Neural cell (in vitro differentiated cells): ENCODE data around the gene COL28A1. TPM values are rescaled to one million over a fixed set of nuclear protein-coding genes. Genes with fewer than 3 reads are reported as not detected.

Experiments used
- H2AFZ ChIP-seq: fragments of 200-600, 300-800 bp; sonication (generic), shearing (Covaris generic); 2 replicates; pipeline ENCODE4 v1.6.0; 2014; ENCODE audit warnings: low read depth, mild to moderate bottlenecking, antibody characterized with exemption, low read length, moderate library complexity
- H3F3A ChIP-seq: fragments of 200-600 bp; shearing (Covaris generic); 2 replicates; pipeline ENCODE4 v1.6.1; 2016; ENCODE audit warnings: mild to moderate bottlenecking, moderate library complexity, mixed read lengths, antibody characterized with exemption, low read length; ENCODE audit not compliant: insufficient read depth, poor library complexity, severe bottlenecking
- H3K27ac ChIP-seq: fragments of 200-600, 300-800 bp; sonication (generic), shearing (Covaris generic); 2 replicates; pipeline ENCODE4 v1.5.1; 2014; ENCODE audit warnings: mild to moderate bottlenecking, low read length, moderate library complexity
- H3K27me3 ChIP-seq: fragments of 300-800, 200-600 bp; sonication (generic), shearing (Covaris generic); 2 replicates; pipeline ENCODE4 v1.6.0; 2014; ENCODE audit warnings: mild to moderate bottlenecking, low read depth, low read length, moderate library complexity; ENCODE audit not compliant: insufficient read depth
- H3K36me3 ChIP-seq: fragments of 300-800, 200-600 bp; sonication (generic), shearing (Covaris generic); 2 replicates; pipeline ENCODE4 v1.5.1; 2014; ENCODE audit warnings: mild to moderate bottlenecking, antibody characterized with exemption, low read length, moderate library complexity; ENCODE audit not compliant: insufficient read depth
- H3K4me2 ChIP-seq: fragments of 300-800, 200-600 bp; sonication (generic), shearing (Covaris generic); 2 replicates; pipeline ENCODE4 v1.6.0; 2014; ENCODE audit warnings: mild to moderate bottlenecking, low read length
- H3K4me3 ChIP-seq: fragments of 300-800, 200-600 bp; sonication (generic), shearing (Covaris generic); 2 replicates; pipeline ENCODE4 v1.5.1; 2014; ENCODE audit warnings: mild to moderate bottlenecking, low read length, moderate library complexity
- H3K79me2 ChIP-seq: fragments of 200-600 bp; shearing (Covaris generic); replicated peaks from 2 replicates; pipeline ENCODE4 v1.6.0; 2014; ENCODE audit warnings: mild to moderate bottlenecking, low read length, moderate library complexity; ENCODE audit not compliant: insufficient read depth
- H3K9ac ChIP-seq: fragments of 300-800, 200-600 bp; sonication (generic), shearing (Covaris generic); 2 replicates; pipeline ENCODE4 v1.6.1; 2016; ENCODE audit warnings: mild to moderate bottlenecking, low read length, mixed read lengths
- H3K9me2 ChIP-seq: fragments of 200-600 bp; shearing (Covaris generic); 2 replicates; pipeline ENCODE4 v1.6.1; 2016; ENCODE audit warnings: mild to moderate bottlenecking, low read length, mixed read lengths; ENCODE audit not compliant: insufficient read depth
- H3K9me3 ChIP-seq: fragments of 200-600, 300-800 bp; sonication (generic), shearing (Covaris generic); 2 replicates; pipeline ENCODE4 v1.6.1; 2016; ENCODE audit warnings: mild to moderate bottlenecking, mixed run types, low read length, moderate library complexity, mixed read lengths
- H4K20me1 ChIP-seq: fragments of 200-600 bp; shearing (Covaris generic); 2 replicates; pipeline ENCODE4 v1.6.1; 2016; ENCODE audit warnings: mild to moderate bottlenecking, mixed run types; ENCODE audit not compliant: insufficient read depth
- CTCF ChIP-seq: fragments of 450-650 bp; IDR thresholded peaks from 2 replicates; pipeline ENCODE4 v1.5.1; 2014; ENCODE audit warnings: antibody characterized with exemption, mild to moderate bottlenecking, moderate library complexity; ENCODE audit not compliant: poor library complexity, severe bottlenecking
- EP300 ChIP-seq: fragments of 450-650 bp; conservative IDR thresholded peaks from 2 replicates; pipeline ENCODE4 v1.6.1; 2014; ENCODE audit warnings: antibody characterized with exemption, mild to moderate bottlenecking, moderate library complexity; ENCODE audit not compliant: poor library complexity, severe bottlenecking
- EZH2 ChIP-seq: fragments of 200-600, 300-800 bp; shearing (Covaris generic), sonication (generic); IDR thresholded peaks from 2 replicates; pipeline ENCODE4 v1.6.1; 2014; ENCODE audit warnings: antibody characterized with exemption, low read length, borderline replicate concordance, mild to moderate bottlenecking; ENCODE audit not compliant: insufficient read depth, poor library complexity, severe bottlenecking
- MXI1 ChIP-seq: fragments of 450-650 bp; conservative IDR thresholded peaks from 2 replicates; pipeline ENCODE4 v1.6.1; 2014; ENCODE audit warnings: antibody characterized with exemption, mild to moderate bottlenecking; ENCODE audit not compliant: poor library complexity, severe bottlenecking
- POLR2AphosphoS5 ChIP-seq: IDR thresholded peaks from 2 replicates; pipeline ENCODE4 v1.6.1; 2012
- RAD21 ChIP-seq: fragments of 450-650 bp; conservative IDR thresholded peaks from 2 replicates; pipeline ENCODE4 v1.6.1; 2014; ENCODE audit warnings: antibody characterized with exemption, mild to moderate bottlenecking, moderate library complexity
- REST ChIP-seq: IDR thresholded peaks from 2 replicates; pipeline ENCODE4 v1.6.1; 2012; ENCODE audit warnings: borderline replicate concordance
- SMC3 ChIP-seq: fragments of 450-650 bp; conservative IDR thresholded peaks from 2 replicates; pipeline ENCODE4 v1.6.1; 2014; ENCODE audit warnings: antibody characterized with exemption, mild to moderate bottlenecking, moderate library complexity; ENCODE audit not compliant: poor library complexity
- TAF1 ChIP-seq: IDR thresholded peaks from 2 replicates; pipeline ENCODE4 v1.6.1; 2012; ENCODE audit warnings: low read depth
- polyA plus RNA-seq: library from polyadenylated mRNA; depleted of rRNA; stranded (reverse); fragments of >200 nt; gene quantifications from 2 replicates; pipeline ENCODE4 v1.2.3, GENCODE V29; 2014

COL28A1 gene
- polyA plus RNA-seq, 1 donor from 2014 or later = 1.0 TPM

GRCh38 chr7:7576344-7576743 is 40.7 kb upstream of the COL28A1 start:
- Histone ChIP-seq H3F3A (no peaks in the 10 kb centered on the region), H3K79me2 (peaks cover 21% of the 10 kb centered on the region)

GRCh38 chr7:7573701-7574100 is 38.0 kb upstream of the COL28A1 start:
- Histone ChIP-seq H2AFZ (no peak overlapping the region), H3K79me2 (peaks cover 37% of the 10 kb centered on the region), H3K9me2 (no peaks in the 10 kb centered on the region), H3K9me3 (no peaks in the 10 kb centered on the region), H3K4me3 (no peak overlapping the region), H3K27me3 (no peaks in the 10 kb centered on the region), H3F3A (no peaks in the 10 kb centered on the region), H3K4me2 (no peak overlapping the region), H3K27ac (no peak overlapping the region), H4K20me1 (no peaks in the 10 kb centered on the region), H3K9ac (no peak overlapping the region), H3K36me3 (no peaks in the 10 kb centered on the region)
- no peak for TF ChIP-seq MXI1
- no peak for TF ChIP-seq RAD21
- TF ChIP-seq CTCF = no peak
- TF ChIP-seq EP300 = no peak
- no peak for TF ChIP-seq EZH2
- TF ChIP-seq REST = no peak

More at GRCh38 chr7:7576344-7576743, 40.7 kb upstream of the COL28A1 start:
- Histone ChIP-seq H3K27ac (no peak overlapping the region), H3K4me2 (no peak overlapping the region), H3K9me3 (no peaks in the 10 kb centered on the region), H3K4me3 (no peak overlapping the region), H3K9me2 (no peaks in the 10 kb centered on the region), H2AFZ (no peak overlapping the region), H3K27me3 (no peaks in the 10 kb centered on the region), H3K9ac (no peak overlapping the region), H4K20me1 (no peaks in the 10 kb centered on the region), H3K36me3 (no peaks in the 10 kb centered on the region)
- TF ChIP-seq REST = no peak
- no peak for TF ChIP-seq TAF1
- no peak for TF ChIP-seq CTCF
- TF ChIP-seq SMC3 = no peak
- no peak for TF ChIP-seq RAD21
- no peak for TF ChIP-seq EP300
- no peak for TF ChIP-seq MXI1
- no peak for TF ChIP-seq POLR2AphosphoS5
- TF ChIP-seq EZH2 = no peak
